NCI-H82 treated with DMSO at 0.1 percent for 48 hours (cell line): ENCODE data around the gene PTPRT.

Experiments used
- DNase-seq: peaks from one replicate; lab custom pipeline; 2025; ENCODE audit not compliant: unreplicated experiment; lab: John Stamatoyannopoulos, UW

PTPRT gene

DNA sequence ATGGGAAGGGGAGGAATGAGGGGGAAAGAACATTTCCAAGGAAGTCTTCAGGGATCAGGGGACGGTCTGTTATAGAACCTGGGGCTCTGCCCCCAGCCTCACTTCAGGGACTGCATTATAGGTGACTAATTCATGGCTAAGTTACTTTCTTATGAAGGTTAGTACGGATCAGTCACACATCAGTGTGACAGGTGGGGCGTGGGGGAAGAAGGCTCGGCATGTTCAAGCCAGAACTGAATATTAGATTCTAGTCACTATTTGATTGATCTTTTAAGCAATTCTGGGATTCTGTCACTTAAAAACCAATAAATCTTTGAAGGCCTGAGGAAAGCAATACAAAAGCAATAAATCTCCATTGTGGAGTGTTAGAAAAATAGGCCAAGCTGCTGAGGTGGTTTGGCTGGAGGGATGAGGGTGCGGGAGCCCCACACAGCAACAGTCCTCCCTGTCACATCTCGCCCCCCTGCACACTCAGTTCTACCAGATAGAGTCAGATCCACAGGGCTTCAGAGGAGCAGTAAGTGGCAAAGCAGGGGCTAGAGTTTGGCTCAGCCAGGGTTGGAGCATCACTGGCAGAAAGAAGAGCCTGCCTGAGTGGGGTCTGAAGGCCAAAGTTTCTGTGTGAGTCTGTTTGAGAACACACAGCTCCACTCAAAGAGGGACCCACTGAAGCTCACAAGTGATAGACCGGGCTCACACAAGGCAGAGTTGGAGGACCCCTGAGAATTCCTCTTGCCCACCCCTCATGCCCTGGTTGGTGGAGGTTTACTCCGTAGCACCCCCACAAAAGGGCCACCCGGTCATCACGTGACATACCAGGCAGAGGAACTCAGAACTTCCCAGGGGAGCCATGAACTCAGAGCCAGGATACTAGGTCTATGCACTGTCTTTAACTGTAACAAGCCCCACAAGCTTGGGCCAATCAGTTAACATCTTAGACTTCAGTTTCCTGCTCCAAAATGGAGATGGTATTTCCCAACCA, 843.2 kb downstream of the PTPRT start:
- DNase-seq = no peak

DNA sequence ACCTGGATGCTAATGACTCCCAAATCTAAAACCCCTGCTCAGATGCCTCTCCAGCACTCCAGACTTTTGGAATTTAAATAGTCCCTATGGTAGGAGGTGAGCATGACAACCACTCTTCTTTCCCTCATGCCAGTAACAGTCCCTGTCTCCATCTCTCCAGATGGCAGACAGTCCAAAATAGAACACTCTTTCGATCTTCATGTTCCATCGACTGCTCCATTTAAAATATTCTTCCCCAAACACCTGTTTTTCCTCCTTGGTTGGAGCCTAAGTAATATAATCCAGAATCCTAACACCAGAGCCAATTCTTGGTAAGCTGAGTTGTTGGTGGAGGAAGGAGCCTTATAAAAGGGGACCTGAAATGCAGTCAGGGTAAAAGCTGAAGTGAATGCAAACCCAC, 848.1 kb downstream of the PTPRT start:
- no peak for DNase-seq

DNA sequence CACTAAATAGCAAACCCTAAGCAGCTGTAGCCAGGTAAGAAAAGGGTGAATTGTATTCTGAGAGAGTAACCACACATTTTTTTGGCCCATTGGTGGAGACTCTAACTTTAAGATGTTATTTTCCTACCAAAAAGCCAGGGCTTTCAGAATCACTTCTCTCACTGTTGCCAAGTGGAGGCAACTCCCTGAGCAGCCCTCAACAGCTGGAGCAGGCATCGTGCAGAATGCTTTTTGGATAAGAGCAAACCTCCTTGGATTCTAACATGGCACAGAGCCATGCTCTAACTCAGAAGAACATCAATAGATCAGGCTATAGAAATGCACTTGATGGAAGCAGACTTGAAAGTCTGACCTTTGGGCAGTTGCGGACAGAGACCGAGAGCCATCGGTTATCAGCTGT, 849.3 kb downstream of the PTPRT start:
- no peak for DNase-seq

DNA sequence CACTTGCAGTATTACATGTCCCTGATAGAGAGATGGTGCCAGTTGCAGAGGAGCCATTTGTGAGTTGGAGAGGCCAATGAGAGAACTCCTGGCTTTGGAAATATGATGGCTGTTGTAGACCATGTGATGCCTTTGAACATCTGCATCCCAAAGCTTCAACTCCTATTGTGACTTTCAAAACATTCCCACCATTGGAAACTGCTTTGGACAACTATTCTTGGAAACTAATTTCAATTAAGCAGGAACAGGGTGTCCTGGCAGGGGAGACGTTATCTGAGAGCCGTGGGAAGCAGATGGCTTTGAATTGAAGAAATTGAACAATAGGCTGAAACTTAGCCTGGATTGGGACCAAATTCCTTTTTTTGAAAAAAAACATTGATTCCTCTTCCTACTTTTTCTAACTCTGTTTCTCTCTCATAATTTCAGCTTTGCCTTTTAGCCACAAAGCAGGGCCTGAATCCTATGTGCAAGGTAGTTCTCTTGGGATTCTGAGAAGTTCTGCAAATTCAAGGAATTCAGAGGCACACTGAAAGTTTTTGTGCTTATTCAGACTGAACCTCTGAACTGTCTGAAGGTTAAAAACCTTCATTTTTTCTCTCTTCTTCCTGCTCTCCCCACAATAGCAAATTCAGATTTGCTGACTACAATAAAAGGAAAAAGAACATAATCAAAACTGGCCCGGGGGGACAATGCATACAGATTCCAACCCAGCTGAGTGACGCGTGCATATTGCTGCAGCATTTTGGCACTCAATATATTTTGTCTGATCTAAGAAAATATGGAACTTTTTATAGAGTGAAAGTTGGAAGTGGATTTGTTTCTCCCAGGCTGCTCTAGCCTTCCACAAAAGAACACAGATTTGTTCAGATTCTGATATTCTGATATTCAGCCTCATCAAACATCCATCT, 851.2 kb downstream of the PTPRT start:
- no peak for DNase-seq

DNA sequence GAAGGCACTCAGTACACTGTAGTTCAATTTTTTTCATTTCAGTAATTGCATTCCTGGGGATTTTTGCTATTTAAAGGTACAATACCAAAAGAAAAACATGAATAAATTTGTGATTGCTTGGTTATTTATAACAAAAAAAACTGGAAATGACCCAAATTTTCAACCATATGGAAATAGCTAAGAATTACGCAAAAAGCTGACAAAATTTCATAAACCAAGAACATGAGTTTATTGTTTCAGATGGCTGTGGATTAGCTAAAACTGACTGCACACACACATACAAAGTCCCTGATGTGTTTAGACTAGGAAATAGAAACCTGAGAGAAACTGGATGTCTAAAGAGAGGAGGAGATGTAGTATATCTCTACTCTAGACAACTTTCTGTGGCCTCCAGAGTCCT, 853.1 kb downstream of the PTPRT start:
- DNase-seq = no peak

DNA sequence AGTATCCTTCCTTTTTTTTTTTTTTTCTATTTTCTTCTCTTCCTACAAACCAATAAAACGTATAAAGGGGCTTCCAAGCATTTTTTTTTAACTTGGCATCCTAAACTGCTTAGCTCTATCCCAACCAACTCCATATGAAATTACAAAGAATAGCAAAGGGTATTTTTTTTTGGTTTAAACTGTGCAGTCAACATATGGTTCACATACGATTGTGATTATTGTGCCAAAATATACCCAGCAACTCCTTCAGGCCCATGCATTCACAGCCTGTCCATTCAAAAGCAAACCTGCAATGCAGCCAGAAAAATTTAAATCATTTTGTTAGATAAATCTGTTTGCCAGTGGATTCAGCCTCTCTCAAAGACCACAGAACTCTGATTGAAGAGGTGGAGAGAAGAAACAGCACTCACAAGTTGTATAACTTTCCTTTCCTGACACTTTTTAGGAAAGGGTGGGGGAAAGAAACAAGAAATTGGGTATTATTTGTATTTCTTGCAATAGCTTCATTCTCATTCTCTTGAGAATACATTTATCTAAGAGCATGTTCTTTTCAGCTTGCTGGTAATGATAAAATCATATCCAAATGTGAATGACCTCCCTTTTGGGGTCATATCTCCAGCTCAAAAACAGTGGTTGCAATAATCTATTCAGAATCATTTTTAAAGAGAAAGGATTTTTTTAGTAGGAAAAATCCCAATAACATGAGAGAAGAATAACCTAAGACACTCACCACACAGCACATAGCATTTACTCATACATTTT, 870.3 kb downstream of the PTPRT start:
- no peak for DNase-seq

DNA sequence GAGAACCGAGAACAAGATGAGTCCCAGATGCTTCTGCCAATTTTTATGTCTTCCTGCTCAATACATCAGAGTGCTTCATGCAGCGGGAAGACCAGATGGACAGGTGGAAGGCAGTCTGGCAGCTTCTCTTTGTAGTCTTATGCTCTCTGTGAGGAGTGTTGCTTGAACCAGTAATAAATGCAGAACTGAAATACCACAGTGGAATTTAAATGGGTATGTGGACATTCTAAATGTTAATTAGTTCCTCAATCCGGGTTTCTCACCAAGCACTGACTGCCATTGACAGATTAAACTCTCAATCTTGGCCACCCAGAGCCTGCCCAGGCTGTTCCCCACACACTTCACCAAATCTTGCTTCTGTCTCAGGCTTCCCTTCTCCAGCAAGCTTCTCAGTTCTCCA, 876.0 kb downstream of the PTPRT start:
- DNase-seq = no peak

DNA sequence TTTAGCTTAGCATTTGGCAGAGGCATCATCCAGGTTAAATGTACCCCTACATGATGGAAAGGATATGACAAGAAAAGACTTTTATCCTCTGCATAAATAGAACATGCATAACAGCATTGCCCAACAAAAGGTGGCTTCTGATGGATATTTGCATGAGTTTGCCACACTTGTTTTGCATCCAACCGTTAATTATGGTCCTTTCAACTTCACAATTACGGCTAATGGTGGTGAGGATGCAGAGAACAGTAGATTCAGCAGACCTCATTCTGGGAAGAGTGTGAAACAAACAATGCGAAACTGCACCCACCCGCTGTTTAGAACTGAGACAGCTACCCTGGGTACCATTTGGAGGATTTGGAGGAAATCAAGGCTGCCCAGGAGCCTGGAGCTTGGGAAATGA, 880.7 kb downstream of the PTPRT start:
- no peak for DNase-seq

DNA sequence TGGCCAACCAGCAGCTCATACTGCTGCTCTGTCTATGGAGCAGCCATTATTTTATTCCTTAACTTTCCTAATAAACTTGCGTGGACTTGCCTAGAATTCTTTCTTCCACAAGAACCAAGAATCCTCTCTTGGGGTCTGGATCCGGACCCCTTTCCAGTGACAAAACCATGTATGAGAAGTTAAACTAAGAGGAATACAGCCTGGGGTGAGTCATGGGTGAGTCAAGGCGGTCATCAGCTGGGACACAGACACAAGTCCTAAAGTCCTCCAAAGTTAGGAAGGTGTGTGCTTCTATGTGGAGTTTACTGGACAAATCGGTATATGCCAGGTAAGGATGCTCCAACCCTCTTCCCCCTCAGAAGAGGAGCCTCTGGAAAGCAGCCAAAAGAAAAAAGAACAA, 881.5 kb downstream of the PTPRT start:
- no peak for DNase-seq

DNA sequence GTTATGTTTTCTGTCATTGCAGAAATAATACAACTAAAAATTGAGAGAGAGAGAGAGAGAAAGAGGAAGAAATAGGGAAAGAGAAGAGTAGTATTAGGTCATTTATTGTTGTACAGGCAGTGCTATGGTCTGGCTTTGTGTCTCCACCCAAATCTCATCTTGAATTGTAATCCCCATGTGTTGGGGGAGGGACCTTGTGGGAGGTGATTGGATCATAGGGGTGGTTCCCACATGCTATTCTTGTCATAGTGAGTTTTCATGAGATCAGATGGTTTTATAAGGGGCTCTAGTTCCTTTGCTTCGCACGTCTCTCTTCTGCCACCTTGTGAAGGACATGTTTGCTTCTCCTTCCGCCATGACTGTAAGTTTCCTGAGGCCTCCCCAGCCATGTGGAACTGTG, 894.1 kb downstream of the PTPRT start:
- peak; percentile 55 for DNase-seq

DNA sequence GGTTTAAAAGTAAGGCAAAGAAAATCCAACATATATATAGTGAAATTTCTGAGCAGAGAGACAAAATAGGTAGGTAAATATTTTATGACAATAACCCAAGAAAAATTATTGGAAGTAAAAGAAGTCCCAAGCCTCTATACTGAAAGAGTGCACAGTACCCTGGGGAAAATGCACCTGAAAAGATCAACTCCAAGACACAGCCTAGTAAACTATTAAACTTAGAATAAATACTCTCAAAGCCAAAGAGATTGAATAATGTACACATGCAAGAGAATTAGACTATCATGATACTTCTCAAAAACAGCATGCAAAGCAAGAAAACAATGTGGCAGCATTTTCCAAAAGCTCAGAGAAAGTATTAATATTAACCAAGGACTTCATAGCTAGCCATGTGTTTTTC, 894.7 kb downstream of the PTPRT start:
- DNase-seq = no peak

DNA sequence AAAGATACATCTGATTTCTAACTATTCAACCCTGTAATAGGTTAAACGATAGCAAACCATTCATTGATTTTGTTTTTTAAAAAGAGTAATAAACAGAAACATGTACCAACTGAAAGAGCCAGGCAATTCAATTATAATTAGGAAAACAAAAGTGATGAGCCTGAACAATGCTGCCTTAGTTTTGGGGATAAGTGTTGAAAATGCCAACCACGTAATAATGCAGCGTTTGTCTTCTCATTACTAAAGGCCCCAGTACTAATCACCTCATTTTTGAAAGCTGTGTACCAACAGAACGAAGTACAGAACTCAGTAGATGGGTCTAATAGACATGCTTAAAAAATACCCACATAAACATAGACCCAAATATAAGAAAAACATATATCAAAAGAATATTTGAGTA, 907.9 kb downstream of the PTPRT start:
- no peak for DNase-seq

DNA sequence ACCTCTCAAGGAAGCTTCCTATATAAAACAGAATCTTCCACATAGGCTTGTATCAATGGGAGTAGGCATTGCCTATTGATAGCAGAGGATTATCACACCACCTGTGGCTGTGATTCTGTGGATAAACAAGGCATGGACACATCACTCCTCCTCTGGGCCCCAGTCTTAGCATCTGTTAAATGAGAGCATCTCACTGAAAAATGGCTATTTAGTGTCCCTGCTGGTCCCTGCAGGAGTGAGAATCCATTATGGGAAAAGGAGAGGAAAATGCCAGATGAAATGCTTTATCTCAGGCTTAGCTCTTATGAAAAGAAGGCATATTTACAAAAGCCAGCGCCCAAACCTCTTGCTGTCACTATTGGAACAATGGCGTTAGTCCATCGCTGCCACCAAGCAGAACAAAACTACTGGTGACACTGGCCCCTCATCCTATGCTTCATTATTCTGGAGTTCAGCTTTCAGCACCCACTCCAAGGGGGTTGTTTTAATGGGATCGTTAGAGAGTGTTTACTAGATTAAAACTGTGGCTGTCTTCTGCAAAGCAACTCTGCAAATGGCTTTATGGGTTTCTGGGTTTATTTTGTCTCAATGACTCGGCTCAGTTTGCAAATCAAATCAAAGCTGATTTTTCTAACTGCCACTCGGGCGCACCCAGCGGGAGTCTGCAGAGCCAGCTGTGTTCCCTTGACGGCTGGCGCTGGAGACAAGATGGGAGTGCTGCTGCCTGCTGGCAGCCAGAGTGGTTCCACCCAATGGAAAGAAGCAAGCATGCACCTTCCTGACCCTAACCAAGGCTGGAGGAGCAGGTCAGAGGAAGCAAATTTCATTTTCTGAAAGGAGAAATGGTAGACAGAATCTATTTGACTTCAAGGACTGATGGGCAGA, 912.7 kb downstream of the PTPRT start:
- DNase-seq = no peak

DNA sequence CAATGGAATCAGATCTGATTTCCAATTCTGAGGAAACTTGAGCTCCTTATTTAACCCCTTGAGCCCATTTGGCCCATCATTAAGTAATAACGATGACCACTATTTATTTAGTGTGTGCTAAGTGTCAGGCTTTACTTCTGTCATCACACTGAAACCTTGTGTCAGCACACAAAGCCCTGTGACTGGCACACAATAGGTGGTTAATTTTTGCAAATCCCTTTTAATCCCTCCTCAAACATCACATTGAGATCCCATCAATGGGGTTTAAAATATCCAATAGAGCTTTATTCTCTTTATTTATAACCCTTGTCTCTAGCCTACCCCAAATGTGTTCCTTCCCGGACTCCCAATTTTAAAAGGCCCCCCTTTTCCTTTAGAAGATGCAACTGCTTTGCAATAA, 914.7 kb downstream of the PTPRT start:
- peak; percentile 74 for DNase-seq

DNA sequence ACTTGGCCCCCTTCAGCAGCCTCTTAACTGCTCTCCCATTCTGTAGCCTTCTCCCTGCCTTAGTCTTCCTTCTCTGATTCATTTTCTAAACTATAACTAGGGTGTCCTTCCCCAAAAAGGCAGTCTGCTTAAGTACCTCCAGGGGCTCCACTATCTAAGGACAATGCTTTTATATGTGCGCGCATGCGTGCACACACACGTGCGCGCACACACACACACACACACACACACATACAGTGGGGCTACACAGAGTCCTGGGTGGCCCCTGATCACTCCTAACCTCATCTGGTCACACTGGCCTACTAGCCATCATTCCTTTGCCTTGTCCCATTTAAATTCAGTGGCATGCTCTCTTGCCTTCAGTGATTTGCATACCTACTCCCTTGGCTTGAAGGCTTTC, 917.2 kb downstream of the PTPRT start:
- DNase-seq = no peak

DNA sequence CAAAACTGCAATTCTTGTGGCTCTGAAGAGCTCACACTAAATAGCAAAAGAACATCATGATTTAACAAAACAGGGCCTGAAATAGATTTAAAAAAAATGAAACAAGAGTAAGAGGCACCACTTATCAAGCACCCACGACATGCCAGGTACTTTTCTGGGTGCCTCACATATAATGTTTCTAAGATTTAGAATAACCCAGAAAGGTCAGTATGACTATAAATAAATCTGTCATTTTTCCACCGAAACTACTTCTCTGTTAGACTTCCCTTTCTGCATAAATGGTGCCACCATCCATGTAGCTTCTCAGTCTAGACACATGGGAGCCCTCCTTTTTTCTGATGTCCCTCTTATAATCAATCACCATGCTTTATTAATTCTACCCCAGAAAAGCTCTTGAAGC, 919.2 kb downstream of the PTPRT start:
- DNase-seq = no peak

DNA sequence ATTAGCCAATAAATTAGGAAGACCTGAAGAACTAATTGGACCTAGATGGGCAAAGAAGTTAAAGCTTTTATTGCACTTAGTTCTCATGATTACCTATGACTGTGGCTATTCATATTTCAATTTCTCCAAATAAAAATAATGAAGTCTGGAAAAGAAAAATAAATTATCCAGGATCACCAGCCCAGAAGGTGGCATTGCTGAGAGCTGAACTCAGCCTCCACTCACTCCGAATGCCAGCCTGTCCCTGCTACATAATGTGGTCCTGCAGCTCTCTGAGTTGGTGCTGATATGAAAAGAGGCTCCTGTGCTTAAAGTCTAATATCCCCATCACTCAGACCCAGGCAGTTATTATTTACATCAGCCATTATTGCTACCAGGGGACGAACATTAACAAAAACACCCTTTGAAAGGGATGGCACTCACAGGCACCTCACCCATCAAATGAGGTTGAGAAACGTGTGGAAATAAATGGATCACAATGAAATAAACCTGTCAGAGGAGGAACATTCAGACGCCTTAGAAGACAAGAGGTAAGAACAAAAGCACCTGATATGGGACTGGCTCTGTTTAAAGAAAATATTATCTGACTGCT, 921.8 kb downstream of the PTPRT start:
- DNase-seq = no peak

DNA sequence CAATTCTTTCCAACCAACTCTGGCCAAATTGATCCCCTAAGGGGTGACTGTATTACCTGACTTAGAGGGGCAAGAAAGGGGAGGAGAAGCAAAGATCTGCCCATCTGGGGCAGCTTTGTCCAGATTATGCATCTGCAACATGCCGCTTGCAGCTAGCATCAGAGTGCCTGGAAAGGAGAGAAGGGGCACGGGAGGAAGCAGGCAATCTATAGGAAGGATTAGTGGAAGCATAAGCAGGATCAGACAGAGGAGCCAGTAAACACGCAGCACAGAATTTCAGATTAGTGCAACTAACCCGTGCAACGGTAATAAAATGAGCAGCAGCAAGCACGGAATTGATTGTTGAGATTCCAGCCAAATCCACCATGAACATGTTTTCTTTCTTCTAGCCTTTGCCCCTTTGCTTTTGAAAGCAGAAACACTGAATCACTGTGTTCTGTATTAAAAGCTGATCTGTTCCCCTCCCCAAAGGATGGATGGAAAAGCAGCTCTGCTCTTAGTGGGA, 927.9 kb downstream of the PTPRT start:
- DNase-seq = peak; percentile 93

DNA sequence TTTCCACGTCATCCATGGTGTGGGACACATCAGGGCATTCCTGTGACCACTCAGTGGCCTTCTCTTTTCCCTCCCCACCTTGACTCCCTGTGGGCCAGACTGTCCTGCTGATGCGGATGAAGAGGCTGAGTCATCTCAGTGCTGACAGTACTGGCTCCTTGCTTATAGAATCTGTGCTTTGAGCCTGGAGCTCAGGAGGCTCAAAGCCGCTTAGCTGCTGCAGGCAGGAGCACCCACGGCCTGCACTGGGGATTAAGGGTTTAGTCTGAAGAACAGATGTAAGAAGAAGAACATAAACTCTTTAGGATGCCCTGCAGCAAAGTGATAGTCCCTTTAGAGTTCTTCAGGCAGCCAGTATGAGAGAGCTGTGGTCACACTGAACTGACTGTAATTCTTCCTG, 929.5 kb downstream of the PTPRT start:
- peak; percentile 95 for DNase-seq

DNA sequence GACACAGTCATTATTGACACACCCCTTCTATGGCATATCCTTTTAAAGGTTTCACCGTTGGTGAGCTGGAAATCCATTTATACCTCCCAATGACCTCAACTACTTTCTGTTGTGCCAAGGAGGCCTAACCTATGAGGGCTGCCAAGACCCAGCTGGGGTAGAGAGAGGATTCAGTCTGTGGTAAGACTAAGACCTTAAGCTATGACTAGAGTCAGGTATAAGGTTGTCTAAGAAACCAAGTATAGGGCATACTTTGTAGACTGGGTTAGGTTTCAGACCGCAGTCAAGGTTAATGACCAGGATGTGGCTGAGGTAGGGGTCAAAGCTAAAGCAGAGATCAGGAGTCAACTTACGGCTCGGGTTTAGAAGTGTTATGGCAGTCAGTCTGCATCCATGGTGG, 930.3 kb downstream of the PTPRT start:
- DNase-seq = no peak
